ENCODE measurements around the gene SLC7A11.

Gene SLC7A11

DNA sequence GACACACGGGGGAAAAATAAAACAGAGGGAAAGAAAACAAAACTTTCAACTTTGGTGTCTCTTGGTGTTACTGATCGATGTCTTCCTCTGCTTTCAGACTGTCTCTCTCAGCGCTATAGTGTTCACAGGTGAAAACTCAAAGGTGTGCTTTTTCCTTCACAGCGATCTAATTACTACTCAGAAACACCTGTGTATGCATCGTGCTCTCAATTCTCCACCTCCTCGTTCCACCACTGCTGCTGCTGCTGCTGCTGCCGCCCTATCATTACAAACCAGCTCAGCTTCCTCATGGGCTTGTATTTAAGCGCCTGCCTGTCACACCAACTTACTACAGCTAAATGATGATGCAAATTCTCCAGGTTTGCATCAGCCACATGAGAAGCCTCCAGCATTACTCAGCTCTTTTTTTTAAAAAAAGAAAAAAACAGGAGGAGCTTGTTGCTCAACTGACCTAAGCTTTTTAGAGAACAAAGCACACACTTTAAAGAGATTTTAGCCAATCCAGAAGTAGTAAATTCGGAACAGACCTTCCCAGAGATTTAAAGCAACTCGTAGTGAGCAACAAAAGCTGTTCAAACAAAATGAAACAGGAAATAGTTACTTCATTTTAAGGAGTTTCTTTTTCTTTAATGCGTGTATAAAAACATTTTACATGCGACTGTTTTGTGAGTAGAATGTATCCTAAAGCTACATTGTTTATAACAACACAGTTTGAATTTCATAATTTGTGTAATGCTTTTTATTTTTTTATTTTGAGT lies at the start of gene SLC7A11:
SLC7A11 (minus strand) TSS at position 274 of the 758 bp plus-strand sequence. CDS start 280 bp downstream, outside the sequence.
- peak; percentile 76 for DNase-seq (ENCODE audit: low spot score)

DNA sequence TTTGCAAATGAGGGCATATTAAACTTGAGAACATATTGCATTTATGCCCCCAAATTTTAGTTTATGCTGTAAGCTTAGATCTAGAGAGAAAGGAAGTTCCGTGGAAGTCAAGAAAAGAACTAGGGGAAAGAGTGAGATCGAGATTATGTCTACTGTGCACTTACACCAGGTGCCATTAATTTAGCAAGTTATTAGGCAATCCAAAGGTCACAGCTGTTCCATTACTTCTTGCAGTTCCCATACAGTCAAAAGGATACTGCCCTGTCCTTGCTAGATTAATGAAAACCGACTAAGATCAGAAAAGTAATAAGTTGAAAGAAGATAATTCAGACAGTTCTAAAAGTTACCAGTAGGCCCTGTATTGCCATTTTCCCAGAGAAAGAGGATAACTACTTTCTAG lies 49.3 kb upstream of the SLC7A11 start:
- DNase-seq (ENCODE audit: low spot score): no peak

DNA sequence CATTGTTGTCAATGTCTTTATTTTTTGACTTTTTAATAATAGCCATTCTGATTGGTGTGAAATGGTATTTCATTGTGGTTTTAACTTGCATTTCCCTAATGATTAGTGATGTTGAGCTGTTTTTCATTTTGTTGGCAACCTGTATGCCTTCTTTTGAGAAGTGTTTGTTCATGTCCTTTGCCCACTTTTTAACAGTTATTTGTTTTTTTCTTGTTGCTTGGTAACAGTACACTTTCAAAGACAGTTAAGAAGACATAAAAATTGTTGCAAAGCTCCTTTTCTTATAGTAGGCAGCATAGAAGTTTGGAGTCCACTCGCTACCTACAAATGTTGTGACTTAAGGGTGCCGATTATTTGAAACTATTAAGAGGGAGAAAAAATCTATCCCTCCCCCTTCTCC lies 48.7 kb upstream of the SLC7A11 start:
- DNase-seq (ENCODE audit: low spot score): no peak

DNA sequence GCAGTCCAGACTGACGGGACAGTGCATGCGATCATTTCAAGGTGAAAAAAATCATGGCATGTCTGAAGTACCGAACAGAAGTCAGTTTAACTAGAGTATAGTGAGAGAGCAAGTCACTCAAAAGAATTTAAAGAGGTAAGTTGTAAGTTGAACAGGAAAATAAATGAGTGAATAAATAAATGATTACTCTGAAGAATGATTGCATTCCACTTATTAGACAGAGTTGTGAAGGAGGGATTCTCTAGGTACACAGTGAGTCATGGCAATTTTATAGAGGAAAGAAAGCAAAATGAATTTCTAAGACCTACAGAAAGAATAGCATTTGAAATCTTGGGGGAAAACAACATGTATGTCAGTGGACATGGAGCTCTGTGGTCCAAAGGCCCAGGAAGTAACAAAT lies 37.1 kb upstream of the SLC7A11 start:
- DNase-seq (ENCODE audit: low spot score): no peak

DNA sequence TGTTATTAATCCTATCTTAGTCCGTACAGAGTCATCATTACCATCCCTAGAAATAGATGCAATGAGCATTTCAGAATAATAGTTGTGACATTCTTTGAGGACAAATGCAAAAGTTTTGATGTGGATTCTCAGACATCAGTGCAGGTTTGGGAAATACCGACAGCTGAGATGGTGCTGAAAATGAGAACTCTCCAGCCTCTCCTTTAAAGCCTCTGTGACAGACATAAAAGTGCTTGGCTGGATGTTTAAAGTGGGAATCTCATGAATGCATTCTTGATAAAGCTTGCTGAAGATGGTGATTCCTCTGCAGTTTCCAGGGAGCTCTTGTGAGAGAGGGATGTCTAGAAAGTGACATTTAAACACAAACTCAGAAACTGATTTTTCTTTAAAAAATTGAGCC lies 35.0 kb upstream of the SLC7A11 start:
- no peak for DNase-seq (ENCODE audit: low spot score)

DNA sequence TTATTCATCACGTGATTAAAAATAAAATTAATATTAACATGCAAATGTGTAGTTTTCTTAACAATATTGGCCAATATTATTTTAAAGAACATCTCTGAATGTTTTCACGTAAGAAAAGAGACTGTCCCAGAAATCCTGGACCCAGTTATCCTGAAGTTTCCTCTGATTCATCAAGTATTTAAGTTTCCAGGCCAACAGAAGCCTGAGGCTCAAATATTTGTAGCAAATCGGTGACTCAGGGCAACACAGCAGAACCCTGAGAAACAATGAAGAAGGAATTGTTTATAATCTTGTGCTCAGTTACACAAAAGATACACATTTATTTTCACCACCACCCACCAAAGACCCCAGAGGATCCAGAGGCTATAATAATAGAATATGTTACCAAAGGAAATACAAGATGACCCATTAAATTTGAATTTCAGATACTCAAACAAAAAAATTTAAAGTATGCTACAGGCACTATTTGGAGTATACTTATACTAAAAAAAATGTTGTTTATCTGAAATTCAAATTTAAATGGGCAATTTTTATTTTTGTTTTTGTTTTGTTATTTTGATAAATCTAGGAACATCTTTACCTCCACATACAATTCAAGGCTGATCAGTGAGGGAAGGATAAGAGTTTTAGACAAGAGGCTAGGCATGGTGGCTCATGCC lies 33.9 kb upstream of the SLC7A11 start:
- DNase-seq (ENCODE audit: low spot score): peak; percentile 83

DNA sequence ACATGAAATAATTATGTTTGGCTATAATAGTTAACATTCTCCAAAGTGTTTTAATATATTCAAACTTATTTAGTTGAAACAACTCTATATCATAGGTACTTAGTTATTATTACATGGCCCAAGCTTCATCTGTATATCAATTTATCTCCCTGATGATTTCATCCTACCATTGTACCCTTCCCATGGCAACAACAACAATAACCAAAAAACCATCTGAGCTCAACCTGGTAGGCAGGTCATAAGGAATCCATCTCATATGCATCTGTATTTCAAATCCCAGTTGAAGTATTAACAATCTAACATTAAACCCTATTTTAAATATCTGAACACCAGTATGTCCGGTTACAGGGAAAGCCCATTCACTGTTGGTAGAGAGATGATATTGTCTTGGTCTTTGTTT lies 33.1 kb upstream of the SLC7A11 start:
- DNase-seq (ENCODE audit: low spot score): no peak

DNA sequence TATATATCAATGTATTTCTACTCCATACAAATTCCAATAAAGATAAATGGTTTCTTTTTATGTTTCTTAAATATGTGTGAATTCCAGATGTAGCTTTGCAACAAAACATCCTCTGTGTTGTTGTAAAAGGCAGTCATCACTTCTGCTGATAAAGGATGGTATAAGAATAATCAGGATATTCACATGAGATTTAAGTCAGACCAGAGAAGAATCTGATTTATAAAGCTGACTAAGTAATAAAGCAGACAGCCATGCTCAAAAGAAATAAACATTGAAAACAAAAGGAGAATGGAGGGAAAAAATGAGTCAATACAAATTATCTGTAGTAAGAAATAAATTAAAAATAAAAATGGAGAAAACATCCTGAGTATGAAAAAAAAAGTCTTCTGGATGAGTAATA lies 27.0 kb upstream of the SLC7A11 start:
- peak; percentile 3 for DNase-seq (ENCODE audit: low spot score)

DNA sequence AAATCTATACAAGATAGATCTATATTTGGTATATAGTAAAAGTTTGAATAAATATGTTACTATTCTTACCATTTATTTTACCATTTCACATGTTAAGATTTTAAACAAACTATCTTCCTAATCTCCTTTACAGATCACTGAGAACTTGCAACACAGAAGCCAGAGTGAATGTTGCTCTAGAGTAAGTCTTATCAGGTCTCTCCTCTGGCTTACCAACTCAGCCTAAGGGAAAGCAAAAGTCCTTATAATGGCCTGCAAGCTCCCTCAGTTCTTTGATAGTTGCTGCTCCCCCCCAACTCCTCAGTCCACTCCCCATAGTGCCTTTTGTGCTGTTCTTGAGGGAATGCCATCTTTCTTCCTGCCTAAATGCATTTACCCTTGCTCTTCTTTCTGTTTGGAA lies 25.7 kb upstream of the SLC7A11 start:
- DNase-seq (ENCODE audit: low spot score): no peak

DNA sequence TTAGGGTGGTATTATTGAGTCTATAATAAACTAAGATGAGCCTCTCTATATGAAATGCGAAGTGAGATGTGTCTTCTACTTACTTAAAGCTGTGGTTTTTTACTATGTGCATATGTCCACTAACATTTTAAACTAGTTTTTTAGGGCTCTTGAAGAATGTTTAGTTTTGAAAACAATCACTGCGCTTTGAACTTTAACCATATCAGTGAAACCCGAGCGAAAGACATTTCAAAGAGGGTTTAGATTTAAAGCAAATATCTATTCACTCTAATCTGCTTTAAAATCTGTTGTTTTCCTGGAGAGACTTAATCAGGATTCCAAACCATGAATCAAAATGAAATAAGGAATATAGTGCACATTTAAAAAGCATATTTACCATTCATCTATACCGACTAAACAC lies 24.8 kb upstream of the SLC7A11 start:
- DNase-seq (ENCODE audit: low spot score): no peak

DNA sequence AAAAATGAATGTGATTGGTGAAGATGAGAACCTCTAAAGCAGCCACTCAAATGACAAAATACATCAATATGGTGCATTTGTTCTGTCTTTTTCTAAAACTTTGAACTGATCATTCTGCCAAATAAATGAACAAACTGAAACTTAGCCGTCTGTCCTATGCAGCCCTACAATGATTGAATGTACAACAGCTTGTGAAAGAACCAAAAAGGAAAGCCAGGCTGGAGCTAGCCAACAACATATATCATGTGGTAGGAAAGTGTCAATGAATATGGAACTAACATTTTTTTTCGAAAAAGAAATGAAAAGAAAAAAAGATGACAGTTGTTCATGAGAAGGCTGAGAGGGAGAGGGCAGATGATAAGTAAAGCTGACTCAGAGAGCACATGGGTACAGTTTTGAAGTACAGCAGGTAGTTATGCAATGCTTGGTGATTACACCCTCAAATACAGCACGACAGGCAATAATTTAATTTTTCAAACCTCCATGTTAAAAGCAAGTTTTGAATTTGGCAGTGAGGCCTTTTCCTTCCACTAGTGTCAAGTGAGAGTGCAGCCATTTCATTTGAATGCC lies 21.2 kb upstream of the SLC7A11 start:
- DNase-seq (ENCODE audit: low spot score): no peak

DNA sequence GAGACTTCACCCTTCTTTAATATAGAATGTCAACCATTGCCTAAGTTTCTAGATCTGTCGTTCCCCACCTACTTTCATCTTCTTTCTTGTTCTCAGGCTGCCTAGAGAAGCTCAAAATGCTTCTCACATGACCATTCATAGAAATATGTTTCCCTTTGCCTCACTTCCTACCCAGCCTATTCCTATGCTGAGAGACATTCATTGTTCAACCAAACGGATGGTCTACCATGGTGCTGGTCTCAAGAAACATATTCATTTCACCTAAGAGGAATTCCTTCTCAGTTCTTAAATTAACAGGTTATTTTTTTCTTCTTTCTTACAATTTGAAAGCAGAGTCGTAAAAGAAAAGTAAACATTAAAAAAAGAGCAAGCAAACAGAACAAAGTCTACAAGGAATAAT lies 20.3 kb upstream of the SLC7A11 start:
- DNase-seq (ENCODE audit: low spot score): no peak

DNA sequence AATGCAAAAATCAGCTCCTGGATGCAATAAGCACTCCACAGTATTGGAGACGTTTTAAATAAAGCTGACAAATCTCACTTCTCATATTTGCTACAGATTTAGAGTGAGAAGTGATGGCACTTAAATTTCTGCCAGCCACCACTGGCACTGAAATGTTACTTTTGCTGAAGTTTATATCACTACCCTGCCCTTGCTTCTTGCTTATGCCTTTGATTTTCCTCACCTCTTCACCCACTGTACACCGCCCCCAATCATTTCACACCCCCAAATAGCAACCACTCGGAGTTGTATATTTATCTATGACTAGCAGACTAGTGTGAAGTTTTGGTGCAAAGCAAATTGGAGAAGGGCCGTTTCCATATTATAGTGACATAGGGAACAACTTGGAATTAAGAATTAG lies 19.9 kb upstream of the SLC7A11 start:
- DNase-seq (ENCODE audit: low spot score): no peak

DNA sequence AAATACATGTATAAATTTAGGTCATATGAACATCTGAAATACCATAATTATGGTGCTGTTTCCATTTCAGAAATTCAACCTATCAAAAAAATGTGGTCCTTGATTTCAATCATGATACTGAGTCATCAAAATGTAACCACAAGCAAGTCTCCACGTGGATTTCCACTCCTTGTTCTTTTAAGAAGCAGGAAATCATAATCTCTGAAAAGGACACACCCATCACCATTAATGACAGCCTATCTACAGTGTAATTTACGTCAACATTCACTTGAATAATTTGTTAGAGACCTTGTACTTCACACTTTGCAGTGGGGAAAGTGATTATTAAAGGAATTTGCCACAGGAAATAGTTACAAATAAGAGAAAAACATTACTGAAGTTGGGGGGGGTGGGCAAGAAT lies 17.7 kb upstream of the SLC7A11 start:
- DNase-seq (ENCODE audit: low spot score): peak; percentile 22

DNA sequence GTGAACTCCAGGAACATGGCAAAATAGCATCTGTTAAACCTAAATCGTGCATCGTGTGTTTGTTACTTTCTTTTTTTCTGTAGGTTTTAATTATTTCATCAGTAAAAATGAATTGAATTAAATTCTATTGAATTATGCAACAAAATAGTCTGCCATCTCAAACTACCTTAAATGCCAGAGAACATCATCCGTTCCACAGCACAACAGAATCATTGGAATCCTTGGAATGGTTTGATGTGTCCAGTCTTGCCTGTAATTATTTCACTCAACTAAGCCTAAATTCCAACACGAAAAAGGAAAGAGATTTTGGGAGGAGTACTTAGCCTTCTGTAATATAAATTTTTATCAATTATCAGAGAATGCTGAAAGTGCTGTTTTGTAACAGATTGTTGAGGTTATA lies 17.1 kb upstream of the SLC7A11 start:
- DNase-seq (ENCODE audit: low spot score): peak; percentile 21

DNA sequence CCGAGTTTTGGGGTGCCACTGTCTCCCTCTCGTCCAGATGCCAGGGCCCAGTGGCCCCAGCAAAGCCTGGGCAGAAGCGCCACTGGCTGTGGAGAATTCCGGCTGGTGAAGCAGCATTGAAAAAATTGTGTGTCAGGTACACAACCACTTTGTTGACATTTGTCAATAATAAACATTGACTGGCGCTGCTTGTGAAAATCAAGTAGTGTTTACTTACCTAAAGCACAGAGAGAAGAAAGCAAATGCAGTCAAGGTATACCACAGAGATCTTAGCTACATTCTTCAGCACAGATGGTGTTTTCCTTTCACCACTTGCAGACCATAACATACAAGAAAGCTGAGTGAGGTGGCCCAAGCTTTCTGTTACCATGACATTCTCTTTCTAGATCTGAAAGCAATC lies 14.5 kb upstream of the SLC7A11 start:
- no peak for DNase-seq (ENCODE audit: low spot score)

DNA sequence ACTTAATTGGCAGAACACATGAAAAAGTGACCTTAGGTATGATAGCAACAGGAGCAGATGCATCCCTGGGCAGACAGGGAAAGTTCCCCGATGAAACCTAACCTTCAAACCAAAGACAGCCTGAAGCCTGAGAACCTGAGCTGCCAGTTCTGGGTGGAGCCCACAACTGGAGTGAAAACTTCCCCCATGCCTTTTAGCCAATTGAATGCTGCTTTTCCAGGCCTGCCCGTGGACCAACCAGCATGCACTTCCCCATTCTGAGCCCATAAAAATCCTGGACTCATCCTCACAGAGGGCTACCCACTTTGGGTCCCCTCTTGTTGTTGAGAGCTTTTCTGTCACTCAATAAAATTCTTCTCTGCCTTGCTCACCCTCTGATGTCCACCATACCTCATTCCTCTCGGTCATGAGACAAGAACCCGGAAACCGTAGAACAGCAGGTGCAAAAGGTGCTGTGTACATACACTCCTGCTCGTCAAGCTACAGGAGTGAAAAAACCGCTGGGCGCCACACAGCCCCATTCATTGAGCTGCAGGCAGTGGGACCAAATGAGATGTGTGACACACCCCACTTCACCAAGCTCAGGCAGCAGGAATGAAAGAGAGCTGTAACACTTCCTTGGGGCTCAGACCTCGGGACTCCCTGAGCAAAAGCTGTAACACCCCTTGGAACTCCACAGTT lies 13.9 kb upstream of the SLC7A11 start:
- no peak for DNase-seq (ENCODE audit: low spot score)

DNA sequence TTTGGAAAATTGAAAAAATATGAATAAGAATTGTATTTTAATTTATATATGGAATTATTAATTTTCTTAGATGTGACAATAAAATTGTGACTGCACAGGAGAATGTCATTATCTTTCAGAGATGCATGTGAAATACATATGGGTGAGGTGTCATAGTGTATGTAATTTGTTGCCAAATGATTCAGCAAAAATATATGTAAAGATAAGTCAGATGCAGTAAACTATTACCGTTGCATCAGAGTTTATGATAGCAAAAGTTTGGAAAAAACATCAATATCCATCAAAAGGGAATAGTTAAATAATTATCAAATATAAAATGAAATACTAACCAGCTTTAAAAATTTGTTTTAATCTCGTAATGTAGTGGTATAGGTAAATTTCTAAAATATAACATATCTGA lies 10.4 kb upstream of the SLC7A11 start:
- no peak for DNase-seq (ENCODE audit: low spot score)

DNA sequence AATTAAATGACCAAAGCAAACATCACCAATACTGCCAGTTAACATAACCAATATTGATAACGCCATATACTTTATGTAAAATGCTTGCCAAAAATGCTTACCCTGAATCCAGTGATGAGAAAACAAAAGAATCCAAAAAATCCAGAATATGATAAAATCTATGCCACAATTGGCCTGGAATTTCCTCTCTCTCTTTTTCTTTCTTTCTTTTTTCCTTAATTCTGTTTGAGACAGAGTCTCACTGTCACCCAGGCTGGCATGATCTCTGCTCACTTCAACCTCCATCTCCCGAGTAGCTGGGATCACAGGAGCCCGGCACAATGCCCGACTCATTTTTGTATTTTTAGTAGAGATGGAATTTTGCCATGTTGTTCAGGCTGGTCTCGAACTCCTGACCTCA lies 9.8 kb upstream of the SLC7A11 start:
- DNase-seq (ENCODE audit: low spot score): no peak

DNA sequence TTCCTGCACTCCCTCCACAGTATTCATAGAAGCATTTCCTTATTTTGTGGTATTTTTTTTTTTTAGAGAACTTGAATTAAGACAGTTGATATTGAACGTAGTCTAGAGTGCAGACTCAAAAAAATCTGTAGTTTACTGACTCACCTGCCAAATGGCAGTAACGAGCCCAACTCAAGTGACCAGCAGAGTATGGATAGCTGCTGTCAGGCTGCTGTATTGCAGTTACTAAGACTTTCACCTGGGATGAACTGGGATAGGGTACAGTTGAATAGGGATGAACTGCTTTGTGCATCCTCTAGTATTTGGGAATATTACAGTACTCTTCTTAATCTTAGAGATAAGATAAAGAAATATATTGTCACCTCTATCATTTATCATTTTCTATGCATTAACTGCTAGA lies 7.0 kb upstream of the SLC7A11 start:
- no peak for DNase-seq (ENCODE audit: low spot score)

DNA sequence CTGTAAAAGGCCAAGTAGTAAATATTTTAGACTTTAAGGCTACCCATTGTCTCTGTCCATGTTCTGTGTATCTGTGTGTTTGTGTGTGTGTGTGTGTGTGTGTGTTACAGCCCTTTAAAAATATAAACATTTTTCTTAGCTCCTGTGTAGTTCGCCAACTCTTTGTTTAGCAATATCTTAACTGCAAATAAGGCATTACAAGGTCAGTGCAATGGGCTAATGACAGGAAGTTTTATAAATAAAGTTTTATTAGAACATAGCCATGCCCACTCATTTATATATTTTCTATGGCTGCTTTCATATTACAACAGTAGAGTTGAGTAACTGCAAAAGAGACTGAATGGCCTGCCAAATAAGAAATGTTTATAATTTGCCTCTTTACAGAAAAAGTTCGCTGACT lies 5.9 kb upstream of the SLC7A11 start:
- DNase-seq (ENCODE audit: low spot score): no peak

DNA sequence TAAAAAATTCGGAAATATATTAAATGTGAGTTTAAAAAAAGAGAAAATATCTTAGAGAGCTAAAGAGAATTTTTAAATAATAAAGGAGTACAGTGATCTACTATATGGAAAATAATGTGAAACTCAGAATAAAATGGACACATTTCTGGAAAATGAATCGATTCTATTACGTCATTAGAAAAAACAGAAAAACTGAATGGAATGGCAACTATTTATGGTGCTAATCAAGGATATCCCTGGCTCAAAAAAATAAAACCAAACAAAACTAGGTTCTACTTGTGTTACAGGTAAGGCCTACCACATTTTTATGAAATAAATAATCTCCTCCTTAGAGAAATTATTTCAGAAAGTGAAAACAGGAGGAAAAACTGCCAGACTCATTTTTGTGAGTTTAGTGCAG lies 5.5 kb upstream of the SLC7A11 start:
- DNase-seq (ENCODE audit: low spot score): no peak

DNA sequence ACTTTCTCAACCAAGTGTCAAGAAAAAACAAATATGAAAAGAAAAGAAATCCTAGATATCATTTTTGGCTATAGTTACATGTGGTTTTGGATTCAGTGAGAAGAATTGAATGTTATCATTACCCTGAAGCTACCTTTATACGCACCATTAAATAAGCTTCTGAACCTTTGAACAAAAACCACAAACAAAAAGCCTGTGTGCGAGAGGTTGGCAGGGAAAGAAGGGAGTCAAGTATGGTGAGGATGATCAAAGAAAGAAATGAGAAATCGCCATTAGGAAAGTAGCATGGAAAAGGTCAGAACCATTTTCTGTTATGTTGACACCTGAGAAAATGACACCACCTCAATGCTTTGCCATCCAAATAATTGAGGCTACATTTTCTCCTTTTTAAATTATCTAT lies 1.2 kb upstream of the SLC7A11 start:
- DNase-seq (ENCODE audit: low spot score): no peak

All from AG08395 (cell line).